ENCODE results near the gene UBE2N. TPM values are rescaled to one million over a fixed set of nuclear protein-coding genes. Genes with fewer than 3 reads are reported as not detected.

Gene UBE2N
- total and polyA plus RNA-seq, 2 of the 8 experiments (the other 6 are each of a cell fraction or from before 2014, with no cell fraction given) = 108 to 225 TPM

- TF ChIP-seq CHD7 (IDR thresholded peaks at IDR 0.05; ENCODE audit: insufficient replicate concordance, low read length) = no peak
These were observed 83.7 kb downstream of the UBE2N start (continued) for GRCh38 chr12:93358058-93358457.
